HepG2 (cell line): Measurements from ENCODE around the gene IL17C. TPM values are rescaled to one million over a fixed set of nuclear protein-coding genes. Genes with fewer than 3 reads are reported as not detected.

Experiments used
- ATM ChIP-seq: fragments of 450-650 bp; IDR thresholded peaks from 2 replicates; pipeline ENCODE4 v1.7.1; 2017; ENCODE audit warnings: mild to moderate bottlenecking, borderline replicate concordance
- CSRNP1 ChIP-seq: sonication (generic); formaldehyde crosslinking; IDR thresholded peaks from 2 replicates; pipeline ENCODE4 v1.8.1; 2023; ENCODE audit warnings: mild to moderate bottlenecking, missing genetic modification reagents
- DR1 ChIP-seq: sonication (generic); formaldehyde crosslinking; IDR thresholded peaks from 2 replicates; pipeline ENCODE4 v1.8.0; 2021; ENCODE audit warnings: mild to moderate bottlenecking, missing genetic modification reagents, inconsistent platforms
- FOXA3 ChIP-seq: IDR thresholded peaks from 2 replicates; pipeline ENCODE4 v1.6.1; 2016; ENCODE audit warnings: missing genetic modification reagents, missing compliant biosample characterization
- HDAC6 ChIP-seq: fragments of 200-600 bp; sonication (generic); IDR thresholded peaks from 2 replicates; pipeline ENCODE4 v1.7.0; 2017; ENCODE audit warnings: mild to moderate bottlenecking, antibody characterized with exemption, low read length, low read depth
- HOXA9 ChIP-seq: sonication (generic); formaldehyde crosslinking; IDR thresholded peaks from 2 replicates; pipeline ENCODE4 v1.8.1; 2022; ENCODE audit warnings: missing genetic modification reagents, mild to moderate bottlenecking, moderate library complexity, borderline replicate concordance
- IRF1 ChIP-seq: sonication (generic); formaldehyde crosslinking; IDR thresholded peaks from 2 replicates; pipeline ENCODE4 v1.4.0; 2020; ENCODE audit warnings: low read depth, mild to moderate bottlenecking, missing genetic modification reagents
- IRF9 ChIP-seq: sonication (generic); formaldehyde crosslinking; IDR thresholded peaks from 2 replicates; pipeline ENCODE4 v1.8.0; 2022; ENCODE audit warnings: missing genetic modification reagents, mild to moderate bottlenecking, borderline replicate concordance
- ISX ChIP-seq: sonication (generic); formaldehyde crosslinking; conservative IDR thresholded peaks from 2 replicates; pipeline ENCODE4 v1.5.0; 2020; ENCODE audit warnings: missing genetic modification reagents
- MYNN ChIP-seq: sonication (generic); formaldehyde crosslinking; IDR thresholded peaks from 2 replicates; pipeline ENCODE4 v1.4.0; 2020; ENCODE audit warnings: mild to moderate bottlenecking, low read depth, missing genetic modification reagents
- NR1H2 ChIP-seq: sonication (generic); formaldehyde crosslinking; IDR thresholded peaks from 2 replicates; pipeline ENCODE4 v1.8.1; 2022; ENCODE audit warnings: low read depth, missing genetic modification reagents, borderline replicate concordance
- NRL ChIP-seq: sonication (generic); formaldehyde crosslinking; IDR thresholded peaks from 2 replicates; pipeline ENCODE4 v1.5.0; 2020; ENCODE audit warnings: missing genetic modification reagents, mild to moderate bottlenecking, moderate library complexity, borderline replicate concordance
- PLRG1 ChIP-seq: fragments of 450-650 bp; conservative IDR thresholded peaks from 2 replicates; pipeline ENCODE4 v1.6.1; 2016
- POLR2G ChIP-seq: fragments of 200-400 bp; formaldehyde crosslinking; IDR thresholded peaks from 2 replicates; pipeline ENCODE4 v1.6.1; 2018; ENCODE audit warnings: mild to moderate bottlenecking, low read depth, low read length, moderate library complexity
- RXRA ChIP-seq: sonication (generic); formaldehyde crosslinking; IDR thresholded peaks from 2 replicates; pipeline ENCODE4 v1.5.1; 2020; ENCODE audit warnings: missing genetic modification reagents
- SIN3B ChIP-seq: fragments of 150-350 bp; IDR thresholded peaks from 2 replicates; pipeline ENCODE4 v1.6.1; 2014; ENCODE audit warnings: low read length
- TAF1 ChIP-seq: sonication (generic); formaldehyde crosslinking; IDR thresholded peaks from 2 replicates; pipeline ENCODE4 v1.4.0; 2020; ENCODE audit warnings: missing genetic modification reagents
- TBX2 ChIP-seq: sonication (generic); formaldehyde crosslinking; IDR thresholded peaks from 2 replicates; pipeline ENCODE4 v1.5.0; 2020; ENCODE audit warnings: missing genetic modification reagents, mild to moderate bottlenecking, borderline replicate concordance
- TBX3 ChIP-seq: fragments of 450-650 bp; IDR thresholded peaks from 2 replicates; pipeline ENCODE4 v1.6.1; 2017; ENCODE audit warnings: antibody characterized with exemption, mild to moderate bottlenecking, inconsistent platforms, borderline replicate concordance
- TP53 ChIP-seq: sonication (generic); formaldehyde crosslinking; conservative IDR thresholded peaks from 2 replicates; pipeline ENCODE4 v1.4.0; 2020; ENCODE audit warnings: missing genetic modification reagents
- ZNF296 ChIP-seq: sonication (generic); formaldehyde crosslinking; conservative IDR thresholded peaks from 2 replicates; pipeline ENCODE4 v1.5.0; 2020; ENCODE audit warnings: mild to moderate bottlenecking, missing genetic modification reagents
- ZNF30 ChIP-seq: sonication (generic); formaldehyde crosslinking; IDR thresholded peaks from 2 replicates; pipeline ENCODE4 v1.5.0; 2020; ENCODE audit warnings: mild to moderate bottlenecking, missing genetic modification reagents
- ZNF34 ChIP-seq: sonication (generic); formaldehyde crosslinking; IDR thresholded peaks from 2 replicates; pipeline ENCODE4 v1.4.0; 2020; ENCODE audit warnings: mild to moderate bottlenecking, missing genetic modification reagents, borderline replicate concordance
- ZNF777 ChIP-seq: sonication (generic); formaldehyde crosslinking; IDR thresholded peaks from 2 replicates; pipeline ENCODE4 v1.4.0; 2020; ENCODE audit warnings: missing genetic modification reagents
- ZNF816 ChIP-seq: sonication (generic); formaldehyde crosslinking; IDR thresholded peaks from 2 replicates; pipeline ENCODE4 v1.8.0; 2022; ENCODE audit warnings: missing genetic modification reagents, mild to moderate bottlenecking, borderline replicate concordance
- ZSCAN20 ChIP-seq: sonication (generic); formaldehyde crosslinking; IDR thresholded peaks from 2 replicates; pipeline ENCODE4 v1.4.0; 2020; ENCODE audit warnings: missing genetic modification reagents, mild to moderate bottlenecking, borderline replicate concordance
- ZSCAN5A ChIP-seq: sonication (generic); formaldehyde crosslinking; IDR thresholded peaks from 2 replicates; pipeline ENCODE4 v1.8.0; 2022; ENCODE audit warnings: mild to moderate bottlenecking, missing genetic modification reagents, borderline replicate concordance
- polyA plus RNA-seq, 8 experiments: library from polyadenylated mRNA; depleted of rRNA in 3 of 8; stranded (reverse) in 7 of 8; unstranded in 1 of 8; fragments of >200 nt; fragmentation: Illumina TruSeq in 4 of 8; extraction: Trizol in 4 of 8; gene quantifications; 2 replicates each; pipeline versions ENCODE4 v1.2.1 to v1.2.3, GENCODE V29; 2011 to 2016; ENCODE audit warnings: low read depth in 4 of 8, missing spikeins in 1 of 8, mixed read lengths in 1 of 8; ENCODE audit not compliant: insufficient read depth in 1 of 8
- total RNA-seq, 5 experiments: library from RNA; depleted of rRNA; stranded (reverse); fragments of >200 nt; fragmentation: Illumina TruSeq; extraction: Trizol; gene quantifications; 2 replicates each; pipeline ENCODE4 v1.2.3, GENCODE V29; 2016; ENCODE audit warnings: low read depth in 1 of 5

IL17C gene
- total and polyA plus RNA-seq, 2 of the 13 experiments (the other 11 are each of a cell fraction or from before 2014, with no cell fraction given), result not detected

GRCh38 chr16:88650749-88651275 is 12.4 kb downstream of the IL17C start, which contains the start of gene CYBA (continued):
- peak; percentile 76; the same call in 1 of the 2 replicates for TF ChIP-seq ZSCAN5A (CRISPR knock-in tag)
- no peak for TF ChIP-seq TP53 (CRISPR knock-in tag)
- no peak for TF ChIP-seq ZNF816 (CRISPR knock-in tag)
- TF ChIP-seq RXRA (CRISPR knock-in tag), result no peak
- TF ChIP-seq ATM, result no peak
- TF ChIP-seq ZNF30 (CRISPR knock-in tag), result peak; percentile 80; the same call in 1 of the 2 replicates
- TF ChIP-seq FOXA3 (CRISPR knock-in tag), result no peak
- TF ChIP-seq HDAC6, result no peak
- TF ChIP-seq SIN3B, result no peak
- no peak for TF ChIP-seq DR1 (CRISPR knock-in tag)
- no peak for TF ChIP-seq ZNF34 (CRISPR knock-in tag)
- no peak for TF ChIP-seq PLRG1
- TF ChIP-seq IRF1 (CRISPR knock-in tag), result no peak
- 0 out of 2 replicates have a peak, but pooled peaks have one; percentile 52 for TF ChIP-seq ZSCAN20 (CRISPR knock-in tag)
- TF ChIP-seq ZNF296 (CRISPR knock-in tag), result 0 out of 2 replicates have a peak, but pooled peaks have one; percentile 10
- no peak; the same call in 1 of the 2 replicates for TF ChIP-seq MYNN
- no peak for TF ChIP-seq IRF9 (CRISPR knock-in tag)
- TF ChIP-seq TBX2, result no peak
- TF ChIP-seq NR1H2 (CRISPR knock-in tag), result no peak
- no peak for TF ChIP-seq TBX3
- TF ChIP-seq ISX, result peak; percentile 72; the same call in 1 of the 2 replicates
- TF ChIP-seq HOXA9 (CRISPR knock-in tag), result peak; percentile 87; the same call in 1 of the 2 replicates
- TF ChIP-seq CSRNP1 (CRISPR knock-in tag), result 0 out of 2 replicates have a peak, but pooled peaks have one; percentile 80
- peak; percentile 90 for TF ChIP-seq TAF1 (CRISPR knock-in tag)
- TF ChIP-seq ZNF777 (CRISPR knock-in tag), result no peak
- no peak; the same call in 1 of the 2 replicates for TF ChIP-seq NRL (CRISPR knock-in tag)
- peak; percentile 81 for TF ChIP-seq POLR2G
